Endothelial cell of umbilical vein (primary cell): Measurements from ENCODE around the gene TAMALIN. TPM values are rescaled to one million over a fixed set of nuclear protein-coding genes. Genes with fewer than 3 reads are reported as not detected.

Experiments used
- BruUV-seq: library from RNA; stranded (reverse); fragments of 400-500 nt; replicated peaks from 2 replicates; lab custom pipeline; 2021; lab: Mats Ljungman, UMichigan
- CTCF ChIA-PET: fragments of 300-600, 350-600 bp; sonication (Branson Sonifier 250); formaldehyde crosslinking; loops from one replicate; lab custom pipeline; 2021; ENCODE audit warnings: antibody characterized with exemption, inconsistent platforms; lab: Charles Lee
- POLR2A ChIA-PET: fragments of 300-600, 350-600 bp; sonication (Branson Sonifier 250); formaldehyde crosslinking; loops from one replicate; lab custom pipeline; 2021; ENCODE audit warnings: antibody characterized with exemption, inconsistent platforms; lab: Charles Lee
- DNase-seq: peaks from one replicate; pipeline ENCODE4 v3.0.0-alpha.2; 2011; ENCODE audit warnings: low read depth, low spot score
- FAIRE-seq: peaks from 2 replicates; lab custom pipeline; 2011; peaks lifted over from hg19 to GRCh38; lab: Jason Lieb, UNC
- H2AFZ ChIP-seq: 2 replicates; pipeline ENCODE4 v1.6.0; 2012; ENCODE audit warnings: low read depth, low read length, control low read depth, inconsistent platforms
- H3K27ac ChIP-seq: 2 replicates; pipeline ENCODE4 v1.5.1; 2011; ENCODE audit warnings: low read depth, mild to moderate bottlenecking, control low read depth, low read length, moderate library complexity; ENCODE audit not compliant: insufficient read depth
- H3K27me3 ChIP-seq, 2 experiments: 2 replicates each; pipeline versions ENCODE4 v1.6.0 to v1.6.1; 2011; ENCODE audit warnings: low read length in 2 of 2, mixed read lengths in 1 of 2; ENCODE audit not compliant: control insufficient read depth in 2 of 2, insufficient read depth in 2 of 2
- H3K36me3 ChIP-seq, 2 experiments: 2 replicates in 1 of 2; 3 replicates in 1 of 2; pipeline ENCODE4 v1.5.1; 2011; ENCODE audit warnings: low read length in 2 of 2, mild to moderate bottlenecking in 1 of 2, moderate library complexity in 1 of 2; ENCODE audit not compliant: control insufficient read depth in 2 of 2, insufficient read depth in 2 of 2; ENCODE audit errors: extremely low read depth in 1 of 2
- H3K4me1 ChIP-seq: 3 replicates; pipeline ENCODE4 v1.5.1; 2011; ENCODE audit warnings: mild to moderate bottlenecking, low read length; ENCODE audit not compliant: control insufficient read depth, insufficient read depth; ENCODE audit errors: extremely low read depth
- H3K4me2 ChIP-seq: 2 replicates; pipeline ENCODE4 v1.6.1; 2011; ENCODE audit warnings: low read length, control low read depth, mixed read lengths; ENCODE audit not compliant: insufficient read depth
- H3K4me3 ChIP-seq, 3 experiments: fragments of 200-600 bp in 1 of 3; sonication (generic), shearing (Covaris generic) in 1 of 3; replicated peaks in 1 of 3; 2 replicates each; pipeline ENCODE4 v1.5.1; 2011 to 2016; ENCODE audit warnings: control low read depth in 3 of 3, low read length in 3 of 3, mild to moderate bottlenecking in 2 of 3, inconsistent platforms in 1 of 3, low read depth in 1 of 3, moderate library complexity in 1 of 3; ENCODE audit not compliant: insufficient read depth in 1 of 3
- H3K79me2 ChIP-seq: 2 replicates; pipeline ENCODE4 v1.6.0; 2012; ENCODE audit warnings: low read length, inconsistent platforms; ENCODE audit not compliant: control insufficient read depth, insufficient read depth
- H3K9ac ChIP-seq: replicated peaks from 2 replicates; pipeline ENCODE3; 2011; ENCODE audit warnings: low read length, control low read depth; ENCODE audit not compliant: insufficient read depth; ENCODE audit errors: extremely low read depth
- H3K9me1 ChIP-seq: replicated peaks from 3 replicates; pipeline ENCODE4 v1.6.0; 2011; ENCODE audit warnings: mild to moderate bottlenecking, low read length; ENCODE audit not compliant: control insufficient read depth, insufficient read depth; ENCODE audit errors: extremely low read depth
- H3K9me3 ChIP-seq: replicated peaks from 2 replicates; pipeline ENCODE4 v1.5.1; 2012; ENCODE audit warnings: low read length, inconsistent platforms; ENCODE audit not compliant: control insufficient read depth, insufficient read depth
- H4K20me1 ChIP-seq: replicated peaks from 2 replicates; pipeline ENCODE3; 2011; ENCODE audit warnings: mild to moderate bottlenecking, low read length; ENCODE audit not compliant: control insufficient read depth, insufficient read depth; ENCODE audit errors: extremely low read depth
- CTCF ChIP-seq, 2 donors: IDR thresholded peaks; 1 replicate in 1 of 2; 2 replicates in 1 of 2; pipeline ENCODE4 v1.5.1; 2011; ENCODE audit warnings: low read length in 2 of 2, mild to moderate bottlenecking in 2 of 2, moderate library complexity in 2 of 2, control low read depth in 1 of 2, inconsistent platforms in 1 of 2, low read depth in 1 of 2; ENCODE audit not compliant: insufficient read depth in 1 of 2; ENCODE audit errors: extremely low read depth in 1 of 2
- EZH2 ChIP-seq: IDR thresholded peaks from 2 replicates; pipeline ENCODE4 v1.6.1; 2012; ENCODE audit warnings: borderline replicate concordance, low read depth, mild to moderate bottlenecking, moderate library complexity, low read length, inconsistent platforms; ENCODE audit not compliant: severe bottlenecking
- FOS ChIP-seq: IDR thresholded peaks from 2 replicates; pipeline ENCODE4 v1.6.1; 2011; ENCODE audit warnings: mild to moderate bottlenecking, low read length, moderate library complexity, borderline replicate concordance; ENCODE audit not compliant: insufficient read depth
- GATA2 ChIP-seq: IDR thresholded peaks from 2 replicates; pipeline ENCODE4 v1.7.0; 2011; ENCODE audit warnings: low read depth, mild to moderate bottlenecking, moderate library complexity, mixed read lengths, low read length; ENCODE audit not compliant: insufficient read length, insufficient read depth
- JUN ChIP-seq: IDR thresholded peaks from 2 replicates; pipeline ENCODE4 v1.6.1; 2011; ENCODE audit warnings: borderline replicate concordance, low read depth; ENCODE audit not compliant: insufficient read length, insufficient read depth
- MAX ChIP-seq: IDR thresholded peaks from 2 replicates; pipeline ENCODE4 v1.6.1; 2011; ENCODE audit not compliant: insufficient read depth, insufficient read length
- MYC ChIP-seq: IDR thresholded peaks from one replicate; pipeline ENCODE4 v1.6.1; 2011; ENCODE audit warnings: mild to moderate bottlenecking, low read depth, low read length
- POLR2A ChIP-seq: IDR thresholded peaks from 2 replicates; pipeline ENCODE4 v1.6.1; 2012; ENCODE audit warnings: low read depth, mild to moderate bottlenecking, control low read depth, low read length
- POLR2AphosphoS5 ChIP-seq: IDR thresholded peaks from 2 replicates; pipeline ENCODE4 v1.6.1; 2012; ENCODE audit warnings: low read depth, mild to moderate bottlenecking, control low read depth, low read length, moderate library complexity; ENCODE audit not compliant: insufficient read depth
- dilution Hi-C: fragments of 300-500 bp; cut with MboI; formaldehyde crosslinking; loops from one replicate; pipeline ENCODE4 v1.15.0; 2019; ENCODE audit warnings: low sequenced_read_pairs; ENCODE audit not compliant: extremely low pct_ligation_motif_present
- intact Hi-C: fragments of 100-400 bp; cut with micrococcal nuclease; formaldehyde crosslinking; loops from one replicate; pipeline ENCODE4 v1.10.0; 2022
- polyA plus RNA-seq, 4 experiments: library from polyadenylated mRNA; depleted of rRNA in 3 of 4; stranded (reverse) in 3 of 4; unstranded in 1 of 4; fragments of >200 nt; gene quantifications; 2 replicates each; pipeline versions ENCODE4 v1.2.1 to v1.2.3, GENCODE V29; 2011 to 2012; ENCODE audit warnings: missing spikeins in 1 of 4
- total RNA-seq: library from RNA; stranded (reverse); gene quantifications from 2 replicates; pipeline ENCODE4 v1.2.3, GENCODE V29; 2021

TAMALIN gene
- total and polyA plus RNA-seq, 2 donors (not counting 3 experiments of a cell fraction or from before 2014, with no cell fraction given), result 53.3 to 87.5 TPM

- Histone ChIP-seq H3K9ac (peak overlapping the region; percentile 93), H3K4me2 (peak overlapping the region; percentile 68), H3K36me3 (peaks cover 19 to 20% of the 10 kb centered on the region in 2 experiments), H2AFZ (no peak overlapping the region), H3K9me1 (no peaks in the 10 kb centered on the region), H3K4me3 (peak overlapping the region; percentile 72 to 95 (median 83)), H3K79me2 (peaks cover 32% of the 10 kb centered on the region), H4K20me1 (no peaks in the 10 kb centered on the region), H3K4me1 (peaks cover 42% of the 10 kb centered on the region), H3K9me3 (no peaks in the 10 kb centered on the region), H3K27me3 (no peaks in the 10 kb centered on the region), H3K27ac (peak overlapping the region; percentile 78)
- ChIA-PET POLR2A (interaction anchor here (0.8 to 5.8 kb wide), 2 partner anchors 13 to 98 kb away, joined by 4 to 221 read pairs; no protein-coding TSS in a partner anchor), CTCF (interaction anchor here (1.3 to 11.4 kb wide), 2 partner anchors 13 to 15 kb away, joined by 3 to 946 read pairs; no protein-coding TSS in a partner anchor)
- DNase-seq (no peak), FAIRE-seq (peak; percentile 62)
- intact Hi-C loops, result no loop called here
- dilution Hi-C loops, result no loop called here
- no TSS peak for BruUV-seq
- TF ChIP-seq POLR2AphosphoS5 (no peak), FOS (no peak), MYC (no peak), GATA2 (no peak), CTCF (IDR thresholded peaks at IDR 0.05; ENCODE audit: extremely low read depth in 1 of 2, insufficient read depth in 1 of 2, low read depth in 1 of 2, low read length in 2 of 2) (no peak), POLR2A (no peak), EZH2 (no peak), MAX (no peak), JUN (no peak)
Observed at GRCh38 chr12:52007982-52008510, 1.3 kb downstream of the TAMALIN start.
